CD1c-positive myeloid dendritic cell (primary cell): ENCODE data around the gene CEP126.
"Not testable (repeated sequence)": the region's sequence is repeated elsewhere in the genome, so short reads cannot be mapped to it uniquely, and the experiment has no call there.

Source experiments
- DNase-seq: peaks from one replicate; pipeline ENCODE4 v3.0.0-alpha.2; 2016; ENCODE audit errors: extremely low spot score

CEP126 gene

GRCh38 chr11:101929294-101929915 lies 14.6 kb downstream of the CEP126 start:
- no peak for DNase-seq

- DNase-seq, result no peak
Observed at GRCh38 chr11:101931692-101932091, 16.9 kb downstream of the CEP126 start.

- DNase-seq, result no peak
Observed at GRCh38 chr11:101940901-101941520, 26.2 kb downstream of the CEP126 start.

- DNase-seq, result no peak
Observed at GRCh38 chr11:101944923-101945322, 30.1 kb downstream of the CEP126 start.

DNA sequence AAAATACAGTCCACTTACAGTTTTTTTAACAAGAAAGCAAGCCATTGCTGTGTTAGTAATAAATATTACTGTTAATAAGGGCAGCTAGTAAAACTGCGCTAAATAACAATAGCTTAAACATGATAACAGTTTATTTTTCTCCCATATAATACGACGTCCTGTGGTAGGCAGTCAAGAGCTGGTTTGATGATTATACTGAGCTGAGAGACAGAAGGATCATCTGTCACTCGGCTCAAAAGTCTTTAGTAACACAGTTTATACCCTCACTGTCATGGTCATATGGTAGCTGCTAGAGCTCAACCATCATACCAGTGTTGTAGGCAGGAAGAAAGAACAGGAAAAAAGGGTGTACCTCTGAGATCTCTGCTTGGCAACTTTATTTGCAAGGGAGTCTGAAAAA lies 30.6 kb downstream of the CEP126 start:
- no peak for DNase-seq

DNA sequence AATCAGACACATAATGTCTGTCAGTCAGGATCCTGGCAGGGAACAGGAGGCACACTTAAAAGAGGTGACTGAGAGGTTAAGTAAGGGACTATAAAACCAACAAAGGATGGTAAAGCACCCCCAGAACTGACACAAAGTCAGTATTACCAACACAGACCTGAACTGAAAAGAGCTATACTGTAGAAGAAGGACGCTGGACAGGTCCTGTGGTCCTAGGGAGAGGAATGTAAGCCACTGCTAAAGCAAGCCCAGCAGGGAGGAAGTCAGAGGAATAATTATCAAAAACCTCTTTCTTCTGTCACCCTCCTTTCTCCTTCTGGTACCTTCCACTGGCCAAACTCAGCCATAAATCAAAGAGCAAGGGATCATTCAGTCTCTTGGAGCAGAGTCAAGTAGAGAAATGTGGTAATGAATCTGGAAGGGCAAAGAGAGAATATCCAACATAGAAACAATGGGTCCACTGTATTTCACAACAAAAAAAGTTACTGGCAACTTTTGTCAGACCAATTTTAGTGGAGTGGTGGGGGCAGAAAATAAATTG lies 34.9 kb downstream of the CEP126 start:
- no peak for DNase-seq

DNA sequence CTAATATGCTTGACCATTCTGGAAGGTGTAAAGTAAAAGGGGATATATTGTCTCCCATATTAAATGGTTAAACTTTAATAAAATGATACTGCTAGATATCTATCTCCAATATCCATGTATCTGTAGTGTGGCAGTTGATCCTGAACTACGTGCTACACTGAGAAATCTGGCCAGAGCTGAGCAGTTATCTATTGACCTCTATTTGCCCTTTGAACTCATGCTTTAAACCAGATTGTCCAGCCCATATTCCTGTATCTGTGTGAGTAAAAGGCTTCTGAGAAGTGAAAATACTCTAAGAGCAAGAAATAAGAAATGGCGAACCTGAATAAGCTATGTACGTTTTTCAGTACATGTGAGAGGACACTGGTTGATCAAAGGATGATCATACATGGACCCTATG lies 40.5 kb downstream of the CEP126 start:
- DNase-seq, result no peak

DNA sequence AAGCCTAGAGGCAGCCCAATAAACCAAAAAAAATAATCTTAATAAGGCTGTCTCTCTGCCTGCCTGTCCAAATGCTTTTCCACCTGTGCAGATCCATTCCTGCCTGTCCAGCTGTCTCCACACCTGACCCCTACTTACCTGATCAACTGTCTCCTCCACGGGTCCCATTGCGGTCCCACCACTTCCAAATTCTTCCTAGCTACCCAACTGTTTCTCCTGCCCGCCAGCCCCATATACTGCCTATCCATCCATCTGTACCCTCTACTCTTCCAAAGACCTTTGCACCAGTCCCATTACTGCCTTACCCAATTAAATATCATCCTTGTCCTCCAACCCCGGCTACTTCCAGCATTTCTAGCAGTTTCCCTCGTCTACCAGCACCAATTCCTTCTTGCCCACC lies 40.9 kb downstream of the CEP126 start:
- DNase-seq, result no peak

- no peak for DNase-seq
Observed at GRCh38 chr11:101960231-101960630, 45.4 kb downstream of the CEP126 start.

GRCh38 chr11:101964200-101964599 lies 49.4 kb downstream of the CEP126 start:
- DNase-seq, result not testable (repeated sequence)

DNA sequence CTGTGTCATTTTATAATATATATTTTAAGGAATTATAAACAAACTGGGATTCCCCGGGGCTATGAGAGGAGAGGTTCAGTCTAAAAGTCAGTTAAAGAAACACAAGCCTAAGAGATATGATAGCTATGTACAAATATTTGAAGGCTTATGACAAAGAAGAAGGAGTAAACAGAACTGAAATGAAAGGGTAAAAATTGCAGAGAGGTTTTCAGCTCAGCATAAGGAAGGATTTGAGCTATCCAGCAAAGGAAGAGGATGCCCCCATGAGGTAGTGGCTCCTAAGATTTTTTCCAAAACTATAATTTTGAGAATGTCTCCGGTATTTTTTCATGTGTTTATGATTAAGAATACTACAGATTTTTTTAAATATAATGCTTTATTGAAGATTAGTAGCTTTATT lies 59.4 kb downstream of the CEP126 start:
- no peak for DNase-seq

DNA sequence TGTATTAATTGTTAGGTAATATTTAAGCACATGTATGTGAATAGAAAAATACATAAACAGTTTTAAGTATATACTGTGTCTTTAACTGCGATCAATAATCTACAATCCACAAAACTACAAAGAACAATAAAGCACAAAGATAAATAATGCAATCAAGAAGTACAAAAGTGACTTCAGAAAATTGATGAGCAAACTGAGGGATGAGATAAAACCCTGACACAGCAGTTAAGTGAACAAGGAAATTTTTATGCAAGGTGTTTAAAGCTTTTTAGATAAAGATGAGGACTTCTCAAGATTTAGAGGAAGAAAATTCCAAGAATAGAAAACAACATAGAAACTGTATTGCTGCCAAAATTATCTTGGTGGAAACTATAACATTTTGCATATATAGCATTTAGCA lies 60.0 kb downstream of the CEP126 start:
- no peak for DNase-seq

- DNase-seq, result no peak
Observed at GRCh38 chr11:101975734-101976133, 60.9 kb downstream of the CEP126 start.

- no peak for DNase-seq
Observed at GRCh38 chr11:101987370-101987769, 72.6 kb downstream of the CEP126 start.

DNA sequence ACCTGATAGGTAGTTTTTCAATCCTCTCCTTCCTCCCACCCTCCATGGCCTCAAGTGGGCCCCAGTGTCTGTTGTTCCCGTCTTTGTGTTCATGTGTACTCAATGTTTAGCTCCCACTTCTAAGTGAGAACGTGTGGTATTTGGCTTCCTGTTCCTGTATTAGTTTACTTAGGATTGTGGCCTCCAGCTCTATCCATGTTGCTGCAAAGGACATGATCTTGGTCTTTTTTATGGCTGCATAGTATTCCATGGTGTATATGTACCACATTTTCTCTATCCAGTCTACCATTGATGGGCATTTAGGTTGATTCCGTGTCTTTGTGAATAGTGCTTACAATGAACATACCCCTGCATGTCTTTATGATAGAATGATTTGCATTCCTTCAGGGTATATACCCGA lies 78.4 kb downstream of the CEP126 start:
- no peak for DNase-seq

GRCh38 chr11:101994052-101994469 lies 79.3 kb downstream of the CEP126 start:
- DNase-seq, result not testable (repeated sequence)

- no peak for DNase-seq
Observed at GRCh38 chr11:101996111-101996510, 81.3 kb downstream of the CEP126 start.

DNA sequence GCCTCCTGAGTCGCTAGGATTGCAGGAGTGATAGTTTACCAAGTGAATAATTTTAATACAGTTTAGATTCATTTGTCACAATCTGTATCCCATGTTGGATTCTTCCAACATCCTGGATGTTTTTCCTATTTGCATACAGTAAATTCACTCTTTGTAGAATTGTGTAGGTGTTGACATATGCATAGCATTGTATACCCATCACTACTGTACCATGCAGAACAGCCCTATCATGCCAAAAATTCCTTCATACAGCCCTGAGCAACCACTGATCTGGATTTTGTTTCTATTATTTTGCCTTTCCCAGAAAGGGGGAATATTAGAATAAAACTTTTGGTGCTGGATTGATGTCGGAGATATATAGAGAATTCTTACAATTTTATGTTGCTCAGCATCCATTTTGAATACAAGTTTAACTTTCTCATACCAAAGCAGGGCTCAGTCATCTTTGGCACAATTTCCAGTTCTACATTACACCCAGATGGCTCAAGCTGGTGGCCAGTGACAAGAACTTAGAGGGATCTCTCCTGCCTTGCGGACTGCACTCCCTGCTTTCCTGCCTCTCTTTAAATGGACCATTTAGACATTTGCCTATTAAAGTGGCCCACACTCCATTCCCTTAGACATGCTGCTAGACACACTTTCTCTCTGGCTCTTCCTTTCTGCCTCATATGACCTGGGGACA lies 87.0 kb downstream of the CEP126 start:
- DNase-seq, result no peak

DNA sequence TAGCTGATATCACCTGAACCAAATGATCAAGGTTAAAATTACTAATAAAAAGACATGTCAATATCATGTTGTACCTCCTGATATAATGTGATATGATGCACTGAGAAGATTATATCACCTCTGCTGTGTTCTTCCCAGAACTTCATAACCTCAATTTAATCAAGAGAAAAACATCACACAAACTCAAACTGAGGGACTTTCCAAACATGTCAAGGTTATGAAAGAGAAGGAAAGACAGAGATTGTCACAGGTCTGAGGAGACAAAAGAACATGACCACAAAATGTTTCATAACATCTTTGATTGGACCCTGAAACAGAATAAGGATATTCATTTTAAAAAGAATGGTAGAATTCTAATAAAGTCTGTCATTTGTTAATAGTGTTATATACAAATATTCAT lies 89.4 kb downstream of the CEP126 start:
- no peak for DNase-seq

- no peak for DNase-seq
Observed at GRCh38 chr11:102005306-102005705, 90.5 kb downstream of the CEP126 start.

DNA sequence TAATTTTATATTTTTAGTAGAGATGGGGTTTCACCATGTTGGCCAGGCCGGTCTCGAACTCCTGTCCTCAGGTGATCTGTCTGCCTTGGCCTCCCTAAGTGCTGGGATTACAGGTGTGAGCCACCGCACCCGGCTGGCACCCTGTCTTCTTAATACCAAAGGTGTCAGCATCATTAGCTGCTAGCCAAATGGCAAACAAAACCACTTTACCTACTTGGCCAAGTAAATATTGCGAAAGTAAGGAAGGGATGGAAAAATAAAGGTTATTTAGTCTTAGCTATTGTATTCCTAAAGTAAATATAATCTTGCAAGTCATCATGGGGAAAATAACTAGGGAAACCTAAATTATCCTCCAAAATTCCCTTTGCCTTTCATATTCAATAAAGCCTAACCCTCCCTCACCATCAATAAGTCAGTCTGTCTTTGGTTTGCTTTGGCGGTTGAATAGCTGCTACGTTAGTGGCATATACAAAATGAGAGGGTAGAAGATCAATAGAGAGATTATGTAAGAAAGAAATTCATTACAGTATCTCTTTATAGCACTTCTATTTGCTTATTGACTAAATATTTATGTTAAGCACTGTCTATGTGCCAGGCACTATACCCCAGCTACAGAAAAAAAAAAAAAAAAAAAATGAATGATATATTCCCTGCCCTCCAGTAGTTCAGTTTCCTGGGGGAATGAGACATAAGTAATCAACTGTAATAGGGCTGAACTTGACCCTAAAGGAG lies 92.2 kb downstream of the CEP126 start:
- DNase-seq, result no peak
